Measurements from ENCODE around the gene AMOTL2.

AMOTL2 gene

GRCh38 chr3:134338516-134339261 lies 35.6 kb downstream of the AMOTL2 start:
- Histone ChIP-seq H2BK15ac (ENCODE audit: low read depth, poor library complexity, severe bottlenecking) (no peak overlapping the region), H4K8ac (ENCODE audit: low read length) (no peak overlapping the region), H2AFZ (ENCODE audit: low read depth, low read length) (no peak overlapping the region), H3K9me3 (ENCODE audit: control insufficient read depth, low read length) (no peaks in the 10 kb centered on the region), H2BK120ac (ENCODE audit: low read depth, low read length) (no peak overlapping the region), H3K36me3 (ENCODE audit: control insufficient read depth in 1 of 2, insufficient read depth in 2 of 2, low read depth in 1 of 2, low read length in 2 of 2) (no peaks in the 10 kb centered on the region), H2BK5ac (ENCODE audit: low read depth, low read length, poor library complexity, severe bottlenecking) (no peak overlapping the region), H3K27me3 (ENCODE audit: control insufficient read depth in 1 of 2, insufficient read depth in 1 of 2, low read length in 2 of 2) (no peaks in the 10 kb centered on the region), H4K91ac (ENCODE audit: low read length) (no peak overlapping the region), H2BK12ac (ENCODE audit: low read length in 2 of 2) (peak overlapping the region in 1 of 2 experiments; percentile 33), H3K4me2 (ENCODE audit: low read length, poor library complexity, severe bottlenecking) (no peak overlapping the region), H3K4ac (ENCODE audit: low read depth in 1 of 2, low read length in 2 of 2) (no peak overlapping the region), H2AK5ac (ENCODE audit: low read length, severe bottlenecking) (peak overlapping the region; percentile 50), H3K9ac (ENCODE audit: low read length) (no peak overlapping the region), H3K14ac (ENCODE audit: low read length in 2 of 2) (no peak overlapping the region), H3K18ac (ENCODE audit: low read depth in 1 of 2, low read length in 2 of 2) (no peak overlapping the region), H3K27ac (ENCODE audit: low read length, poor library complexity, severe bottlenecking) (no peak overlapping the region), H3K4me3 (ENCODE audit: insufficient read depth in 1 of 2, low read depth in 1 of 2, low read length in 2 of 2) (no peak overlapping the region), H3K79me1 (replicated peaks; ENCODE audit: low read length, poor library complexity, severe bottlenecking) (no peaks in the 10 kb centered on the region), H3K4me1 (ENCODE audit: control insufficient read depth, insufficient read depth, low read depth, low read length) (peaks cover 45% of the 10 kb centered on the region), H3K23ac (ENCODE audit: low read length in 2 of 2) (no peak overlapping the region)
- WGBS: 100% methylated on average over 4 of the region's 5 CpGs
- DNase-seq: no peak

- Histone ChIP-seq H3K9me3 (ENCODE audit: control insufficient read depth, low read length) (no peaks in the 10 kb centered on the region), H3K14ac (ENCODE audit: low read length in 2 of 2) (peak overlapping the region in 1 of 2 experiments; percentile 38), H3K4me3 (ENCODE audit: insufficient read depth in 1 of 2, low read depth in 1 of 2, low read length in 2 of 2) (no peak overlapping the region), H3K23ac (ENCODE audit: low read length in 2 of 2) (no peak overlapping the region), H2BK5ac (ENCODE audit: low read depth, low read length, poor library complexity, severe bottlenecking) (no peak overlapping the region), H4K91ac (ENCODE audit: low read length) (no peak overlapping the region), H3K36me3 (ENCODE audit: control insufficient read depth in 1 of 2, insufficient read depth in 2 of 2, low read depth in 1 of 2, low read length in 2 of 2) (no peaks in the 10 kb centered on the region), H3K18ac (ENCODE audit: low read depth in 1 of 2, low read length in 2 of 2) (peak overlapping the region in 1 of 2 experiments; percentile 7), H2BK12ac (ENCODE audit: low read length in 2 of 2) (peak overlapping the region in 1 of 2 experiments; percentile 57), H3K27me3 (ENCODE audit: control insufficient read depth in 1 of 2, insufficient read depth in 1 of 2, low read length in 2 of 2) (no peaks in the 10 kb centered on the region), H2BK15ac (ENCODE audit: low read depth, poor library complexity, severe bottlenecking) (no peak overlapping the region), H3K4me1 (ENCODE audit: control insufficient read depth, insufficient read depth, low read depth, low read length) (peaks cover 47% of the 10 kb centered on the region), H3K4me2 (ENCODE audit: low read length, poor library complexity, severe bottlenecking) (no peak overlapping the region), H3K9ac (ENCODE audit: low read length) (no peak overlapping the region), H2AFZ (ENCODE audit: low read depth, low read length) (no peak overlapping the region), H3K79me1 (replicated peaks; ENCODE audit: low read length, poor library complexity, severe bottlenecking) (no peaks in the 10 kb centered on the region), H3K4ac (ENCODE audit: low read depth in 1 of 2, low read length in 2 of 2) (no peak overlapping the region), H2BK120ac (ENCODE audit: low read depth, low read length) (no peak overlapping the region), H2AK5ac (ENCODE audit: low read length, severe bottlenecking) (peak overlapping the region; percentile 97), H3K27ac (ENCODE audit: low read length, poor library complexity, severe bottlenecking) (no peak overlapping the region), H4K8ac (ENCODE audit: low read length) (no peak overlapping the region)
- DNase-seq: no peak
- WGBS: 100% methylated on average over 2 of the region's 2 CpGs
Measured at GRCh38 chr3:134338201-134338512, 36.1 kb downstream of the AMOTL2 start.

GRCh38 chr3:134337511-134338200 lies 36.6 kb downstream of the AMOTL2 start:
- H3K23ac ChIP-seq (ENCODE audit: low read length in 2 of 2): no peak overlapping the region
- H3K27ac ChIP-seq (ENCODE audit: low read length, poor library complexity, severe bottlenecking): no peak overlapping the region
- peak overlapping the region in 1 of 2 experiments; percentile 38 for H3K14ac ChIP-seq (ENCODE audit: low read length in 2 of 2)
- peak overlapping the region in 1 of 2 experiments; percentile 24 for H3K4ac ChIP-seq (ENCODE audit: low read depth in 1 of 2, low read length in 2 of 2)
- peak overlapping the region; percentile 97 for H2AK5ac ChIP-seq (ENCODE audit: low read length, severe bottlenecking)
- no peaks in the 10 kb centered on the region for H3K79me1 ChIP-seq (replicated peaks; ENCODE audit: low read length, poor library complexity, severe bottlenecking)
- H3K27me3 ChIP-seq (ENCODE audit: control insufficient read depth in 1 of 2, insufficient read depth in 1 of 2, low read length in 2 of 2): no peaks in the 10 kb centered on the region
- H3K36me3 ChIP-seq (ENCODE audit: control insufficient read depth in 1 of 2, insufficient read depth in 2 of 2, low read depth in 1 of 2, low read length in 2 of 2): no peaks in the 10 kb centered on the region
- H2AFZ ChIP-seq (ENCODE audit: low read depth, low read length): no peak overlapping the region
- no peak overlapping the region for H3K4me2 ChIP-seq (ENCODE audit: low read length, poor library complexity, severe bottlenecking)
- H3K9ac ChIP-seq (ENCODE audit: low read length): no peak overlapping the region
- H3K4me1 ChIP-seq (ENCODE audit: control insufficient read depth, insufficient read depth, low read depth, low read length): peaks cover 49% of the 10 kb centered on the region
- H2BK120ac ChIP-seq (ENCODE audit: low read depth, low read length): no peak overlapping the region
- peak overlapping the region in 1 of 2 experiments; percentile 57 for H2BK12ac ChIP-seq (ENCODE audit: low read length in 2 of 2)
- 79% methylated on average over 3 of the region's 3 CpGs for WGBS
- H3K9me3 ChIP-seq (ENCODE audit: control insufficient read depth, low read length): no peaks in the 10 kb centered on the region
- H3K18ac ChIP-seq (ENCODE audit: low read depth in 1 of 2, low read length in 2 of 2): peak overlapping the region in 1 of 2 experiments; percentile 38
- H4K91ac ChIP-seq (ENCODE audit: low read length): peak overlapping the region; percentile 72
- H3K4me3 ChIP-seq (ENCODE audit: insufficient read depth in 1 of 2, low read depth in 1 of 2, low read length in 2 of 2): no peak overlapping the region
- DNase-seq: no peak
- peak overlapping the region; percentile 93 for H2BK15ac ChIP-seq (ENCODE audit: low read depth, poor library complexity, severe bottlenecking)
- no peak overlapping the region for H4K8ac ChIP-seq (ENCODE audit: low read length)
- no peak overlapping the region for H2BK5ac ChIP-seq (ENCODE audit: low read depth, low read length, poor library complexity, severe bottlenecking)

- WGBS: 94% methylated on average over 8 of the region's 8 CpGs
Measured at GRCh38 chr3:134337071-134337482, 37.2 kb downstream of the AMOTL2 start.

More at GRCh38 chr3:134337071-134337482, 37.2 kb downstream of the AMOTL2 start:
- Histone ChIP-seq H3K9me3 (ENCODE audit: control insufficient read depth, low read length) (no peaks in the 10 kb centered on the region), H3K27me3 (ENCODE audit: control insufficient read depth in 1 of 2, insufficient read depth in 1 of 2, low read length in 2 of 2) (no peaks in the 10 kb centered on the region), H2BK15ac (ENCODE audit: low read depth, poor library complexity, severe bottlenecking) (peak overlapping the region; percentile 82), H2BK12ac (ENCODE audit: low read length in 2 of 2) (peak overlapping the region in 1 of 2 experiments; percentile 33), H3K4me3 (ENCODE audit: insufficient read depth in 1 of 2, low read depth in 1 of 2, low read length in 2 of 2) (no peak overlapping the region), H3K4ac (ENCODE audit: low read depth in 1 of 2, low read length in 2 of 2) (peak overlapping the region in 1 of 2 experiments; percentile 24), H4K91ac (ENCODE audit: low read length) (peak overlapping the region; percentile 72), H3K18ac (ENCODE audit: low read depth in 1 of 2, low read length in 2 of 2) (peak overlapping the region; percentile 23 to 46), H3K14ac (ENCODE audit: low read length in 2 of 2) (no peak overlapping the region), H2AK5ac (ENCODE audit: low read length, severe bottlenecking) (peak overlapping the region; percentile 97), H2BK120ac (ENCODE audit: low read depth, low read length) (no peak overlapping the region), H2BK5ac (ENCODE audit: low read depth, low read length, poor library complexity, severe bottlenecking) (no peak overlapping the region), H3K79me1 (replicated peaks; ENCODE audit: low read length, poor library complexity, severe bottlenecking) (no peaks in the 10 kb centered on the region), H3K23ac (ENCODE audit: low read length in 2 of 2) (no peak overlapping the region), H2AFZ (ENCODE audit: low read depth, low read length) (no peak overlapping the region), H3K9ac (ENCODE audit: low read length) (no peak overlapping the region), H3K27ac (ENCODE audit: low read length, poor library complexity, severe bottlenecking) (no peak overlapping the region), H3K36me3 (ENCODE audit: control insufficient read depth in 1 of 2, insufficient read depth in 2 of 2, low read depth in 1 of 2, low read length in 2 of 2) (no peaks in the 10 kb centered on the region), H3K4me1 (ENCODE audit: control insufficient read depth, insufficient read depth, low read depth, low read length) (peaks cover 51% of the 10 kb centered on the region), H4K8ac (ENCODE audit: low read length) (peak overlapping the region; percentile 19), H3K4me2 (ENCODE audit: low read length, poor library complexity, severe bottlenecking) (no peak overlapping the region)
- DNase-seq: no peak
